Central memory CD8-positive, alpha-beta T cell (primary cell): ENCODE measurements around the gene NPTX2.

ENCODE experiments used
- ATAC-seq: fragments of 150-1000 bp; cut with Tn5 transposase; replicated peaks from 2 replicates; pipeline ENCODE4 v1.10.0; 2022; ENCODE audit warnings: mild to moderate bottlenecking, moderate FRiP score, moderate number of reproducible peaks; ENCODE audit not compliant: poor library complexity, severe bottlenecking; ENCODE audit errors: extremely low read depth
- DNase-seq, 2 donors: peaks; one replicate each; pipeline ENCODE4 v3.0.0; 2021; ENCODE audit warnings: low spot score in 2 of 2
- H3K27ac Mint-ChIP-seq: one replicate; pipeline ENCODE4 v1.8.0; 2022; ENCODE audit warnings: low read depth, mild to moderate bottlenecking, moderate library complexity, mixed read lengths
- H3K27me3 Mint-ChIP-seq: one replicate; pipeline ENCODE4 v1.8.0; 2022; ENCODE audit warnings: mixed read lengths
- H3K36me3 Mint-ChIP-seq: one replicate; pipeline ENCODE4 v1.8.0; 2022; ENCODE audit warnings: mild to moderate bottlenecking, moderate library complexity, mixed read lengths; ENCODE audit not compliant: insufficient read depth
- H3K4me1 Mint-ChIP-seq: one replicate; pipeline ENCODE4 v1.8.0; 2022; ENCODE audit warnings: mixed read lengths
- H3K4me3 Mint-ChIP-seq: one replicate; pipeline ENCODE4 v1.8.0; 2022; ENCODE audit warnings: mild to moderate bottlenecking, moderate library complexity, mixed read lengths
- H3K9me3 Mint-ChIP-seq: one replicate; pipeline ENCODE4 v1.8.0; 2022; ENCODE audit warnings: mixed read lengths

NPTX2 gene

GRCh38 chr7:98598846-98599615, 18.1 kb upstream of the NPTX2 start:
- Mint-ChIP-seq H3K27me3 (peaks cover 50% of the 10 kb centered on the region), H3K4me3 (no peak overlapping the region), H3K27ac (no peak overlapping the region), H3K4me1 (no peaks in the 10 kb centered on the region), H3K36me3 (no peaks in the 10 kb centered on the region), H3K9me3 (no peaks in the 10 kb centered on the region)
- DNase-seq (no peak), ATAC-seq (no peak)

GRCh38 chr7:98599886-98600285, 17.2 kb upstream of the NPTX2 start:
- H3K4me3 Mint-ChIP-seq: no peak overlapping the region
- no peaks in the 10 kb centered on the region for H3K4me1 Mint-ChIP-seq
- DNase-seq (no peak), ATAC-seq (no peak)
- H3K27me3 Mint-ChIP-seq: peaks cover 41% of the 10 kb centered on the region
- H3K36me3 Mint-ChIP-seq: no peaks in the 10 kb centered on the region
- H3K27ac Mint-ChIP-seq: no peak overlapping the region
- H3K9me3 Mint-ChIP-seq: no peaks in the 10 kb centered on the region

GRCh38 chr7:98602755-98603398, 14.2 kb upstream of the NPTX2 start:
- Mint-ChIP-seq H3K4me1 (no peaks in the 10 kb centered on the region), H3K27ac (no peak overlapping the region), H3K4me3 (no peak overlapping the region), H3K27me3 (peaks cover 53% of the 10 kb centered on the region), H3K9me3 (peaks cover 6% of the 10 kb centered on the region), H3K36me3 (no peaks in the 10 kb centered on the region)
- no peak for DNase-seq
- ATAC-seq: no peak

- no peaks in the 10 kb centered on the region for H3K36me3 Mint-ChIP-seq
- DNase-seq: no peak
- H3K4me1 Mint-ChIP-seq: no peaks in the 10 kb centered on the region
- no peak overlapping the region for H3K27ac Mint-ChIP-seq
- no peak overlapping the region for H3K4me3 Mint-ChIP-seq
- peaks cover 6% of the 10 kb centered on the region for H3K9me3 Mint-ChIP-seq
- peaks cover 48% of the 10 kb centered on the region for H3K27me3 Mint-ChIP-seq
- no peak for ATAC-seq
Observed at GRCh38 chr7:98603399-98603788, 13.7 kb upstream of the NPTX2 start.

- ATAC-seq (no peak), DNase-seq (no peak)
- H3K36me3 Mint-ChIP-seq: no peaks in the 10 kb centered on the region
- H3K9me3 Mint-ChIP-seq: peaks cover 9% of the 10 kb centered on the region
- no peak overlapping the region for H3K27ac Mint-ChIP-seq
- no peak overlapping the region for H3K4me3 Mint-ChIP-seq
- no peaks in the 10 kb centered on the region for H3K4me1 Mint-ChIP-seq
- H3K27me3 Mint-ChIP-seq: peaks cover 59% of the 10 kb centered on the region
Observed at GRCh38 chr7:98613601-98614425, 3.3 kb upstream of the NPTX2 start.

GRCh38 chr7:98616381-98617050, 569 bp upstream of the NPTX2 start:
- Mint-ChIP-seq H3K4me1 (no peaks in the 10 kb centered on the region), H3K27ac (no peak overlapping the region), H3K4me3 (no peak overlapping the region), H3K36me3 (no peaks in the 10 kb centered on the region), H3K27me3 (peaks cover 56% of the 10 kb centered on the region), H3K9me3 (no peaks in the 10 kb centered on the region)
- ATAC-seq: no peak
- DNase-seq: no peak

- peaks cover 63% of the 10 kb centered on the region for H3K27me3 Mint-ChIP-seq
- ATAC-seq: no peak
- H3K27ac Mint-ChIP-seq: no peak overlapping the region
- no peak overlapping the region for H3K4me3 Mint-ChIP-seq
- no peak for DNase-seq
- no peaks in the 10 kb centered on the region for H3K4me1 Mint-ChIP-seq
- H3K36me3 Mint-ChIP-seq: no peaks in the 10 kb centered on the region
- no peaks in the 10 kb centered on the region for H3K9me3 Mint-ChIP-seq
Observed at GRCh38 chr7:98617960-98618418, 904 bp downstream of the NPTX2 start.

- Mint-ChIP-seq H3K4me1 (no peaks in the 10 kb centered on the region), H3K27me3 (peaks cover 57% of the 10 kb centered on the region), H3K27ac (no peak overlapping the region), H3K4me3 (no peak overlapping the region), H3K36me3 (no peaks in the 10 kb centered on the region), H3K9me3 (no peaks in the 10 kb centered on the region)
- DNase-seq (no peak), ATAC-seq (no peak)
Observed at GRCh38 chr7:98618786-98619185, 1.7 kb downstream of the NPTX2 start.

- H3K4me3 Mint-ChIP-seq: no peak overlapping the region
- H3K9me3 Mint-ChIP-seq: no peaks in the 10 kb centered on the region
- no peaks in the 10 kb centered on the region for H3K4me1 Mint-ChIP-seq
- peaks cover 58% of the 10 kb centered on the region for H3K27me3 Mint-ChIP-seq
- ATAC-seq: no peak
- no peak for DNase-seq
- H3K27ac Mint-ChIP-seq: no peak overlapping the region
- no peaks in the 10 kb centered on the region for H3K36me3 Mint-ChIP-seq
Observed at GRCh38 chr7:98619450-98620321, 2.6 kb downstream of the NPTX2 start.

GRCh38 chr7:98621573-98622482, 4.7 kb downstream of the NPTX2 start:
- no peak overlapping the region for H3K4me3 Mint-ChIP-seq

GRCh38 chr7:98622926-98623325, 5.8 kb downstream of the NPTX2 start:
- DNase-seq (no peak), ATAC-seq (no peak)
- no peaks in the 10 kb centered on the region for H3K9me3 Mint-ChIP-seq

More at GRCh38 chr7:98621573-98622482, 4.7 kb downstream of the NPTX2 start:
- Mint-ChIP-seq H3K27me3 (peaks cover 48% of the 10 kb centered on the region), H3K36me3 (no peaks in the 10 kb centered on the region), H3K27ac (no peak overlapping the region), H3K9me3 (no peaks in the 10 kb centered on the region), H3K4me1 (no peaks in the 10 kb centered on the region)
- DNase-seq: no peak
- no peak for ATAC-seq

More at GRCh38 chr7:98622926-98623325, 5.8 kb downstream of the NPTX2 start:
- Mint-ChIP-seq H3K27ac (no peak overlapping the region), H3K27me3 (peaks cover 57% of the 10 kb centered on the region), H3K4me1 (no peaks in the 10 kb centered on the region), H3K36me3 (no peaks in the 10 kb centered on the region), H3K4me3 (no peak overlapping the region)
